PC-3 (cell line): ENCODE results near the gene AMIGO3. TPM values are rescaled to one million over a fixed set of nuclear protein-coding genes. Genes with fewer than 3 reads are reported as not detected.

Source experiments
- ATAC-seq: fragments of 200-7000 bp; cut with Tn5 transposase; 2 replicates; pipeline ENCODE4 v1.9.1; 2020; ENCODE audit warnings: mild to moderate bottlenecking, moderate library complexity
- BruUV-seq: library from RNA; stranded (reverse); fragments of 400-500 nt; replicated peaks from 2 replicates; lab custom pipeline; 2021; lab: Mats Ljungman, UMichigan
- CTCF ChIA-PET: fragments of 300-600 bp; sonication (Branson Sonifier 250); formaldehyde crosslinking; loops from one replicate; lab custom pipeline; 2022; ENCODE audit warnings: antibody characterized with exemption; lab: Charles Lee
- POLR2A ChIA-PET: fragments of 300-600 bp; sonication (Branson Sonifier 250); formaldehyde crosslinking; loops from one replicate; lab custom pipeline; 2022; ENCODE audit warnings: antibody characterized with exemption; ENCODE audit not compliant: unreplicated experiment; lab: Charles Lee
- DNase-seq: peaks from one replicate; pipeline ENCODE4 v3.0.0-alpha.2; 2015
- H2AFZ ChIP-seq: fragments of 300-600 bp; sonication (generic); 2 replicates; pipeline ENCODE4 v1.6.0; 2016; ENCODE audit warnings: antibody characterized with exemption, low read length
- H3F3A ChIP-seq: fragments of 300-600 bp; sonication (generic); one replicate; pipeline ENCODE4 v1.6.0; 2017; ENCODE audit warnings: antibody characterized with exemption, low read length, control low read depth, mild to moderate bottlenecking; ENCODE audit not compliant: unreplicated experiment
- H3K27ac ChIP-seq: fragments of 300-600 bp; sonication (generic); 2 replicates; pipeline ENCODE4 v1.5.1; 2016; ENCODE audit warnings: mild to moderate bottlenecking, low read length
- H3K27me3 ChIP-seq: fragments of 300-600 bp; sonication (generic); 2 replicates; pipeline ENCODE4 v1.6.1; 2016; ENCODE audit warnings: low read length, mixed read lengths
- H3K36me3 ChIP-seq: fragments of 300-600 bp; sonication (generic); 2 replicates; pipeline ENCODE4 v1.6.1; 2016; ENCODE audit warnings: low read depth, mixed run types, low read length, mixed read lengths
- H3K4me1 ChIP-seq: fragments of 300-600 bp; sonication (generic); 2 replicates; pipeline ENCODE4 v1.5.1; 2016; ENCODE audit warnings: low read length; ENCODE audit not compliant: insufficient read depth
- H3K4me2 ChIP-seq: fragments of 300-600 bp; sonication (generic); 2 replicates; pipeline ENCODE4 v1.6.0; 2016; ENCODE audit warnings: low read length
- H3K4me3 ChIP-seq: fragments of 300-600 bp; sonication (generic); 2 replicates; pipeline ENCODE4 v1.5.1; 2016; ENCODE audit warnings: mild to moderate bottlenecking, low read length, mixed read lengths
- H3K79me2 ChIP-seq: fragments of 300-600 bp; sonication (generic); 2 replicates; pipeline ENCODE4 v1.6.1; 2017; ENCODE audit warnings: low read length, mixed read lengths
- H3K9ac ChIP-seq: fragments of 300-600 bp; sonication (generic); 2 replicates; pipeline ENCODE4 v1.6.0; 2016; ENCODE audit warnings: mild to moderate bottlenecking, low read length
- H3K9me2 ChIP-seq: fragments of 300-600 bp; sonication (generic); replicated peaks from 2 replicates; pipeline ENCODE4 v1.6.1; 2016; ENCODE audit warnings: mixed run types, low read length, mixed read lengths
- H3K9me3 ChIP-seq: fragments of 300-600 bp; sonication (generic); 2 replicates; pipeline ENCODE4 v1.6.1; 2016; ENCODE audit warnings: low read length, mixed read lengths
- H4K20me1 ChIP-seq: fragments of 300-600 bp; sonication (generic); 2 replicates; pipeline ENCODE4 v1.6.1; 2016; ENCODE audit warnings: low read length, mixed read lengths
- EZH2 ChIP-seq: fragments of 300-600 bp; sonication (generic); IDR thresholded peaks from one replicate; pipeline ENCODE4 v1.6.1; 2017; ENCODE audit warnings: antibody characterized with exemption, mild to moderate bottlenecking, low read length; ENCODE audit not compliant: unreplicated experiment
- EZH2phosphoT487 ChIP-seq: fragments of 300-600 bp; sonication (generic); IDR thresholded peaks from 2 replicates; pipeline ENCODE4 v1.6.1; 2018; ENCODE audit warnings: mild to moderate bottlenecking, antibody characterized with exemption, low read length, borderline replicate concordance
- intact Hi-C: fragments of 100-400 bp; cut with micrococcal nuclease; formaldehyde crosslinking; loops from 2 replicates; pipeline ENCODE4 v1.9.0; 2023
- total RNA-seq: library from RNA; depleted of rRNA; stranded (reverse); fragments of >200 nt; gene quantifications from 2 replicates; pipeline ENCODE4 v1.2.3, GENCODE V29; 2014
- TF ChIP-seq, protein P1 (sequence below): fragments of 300-600 bp; sonication (generic); conservative IDR thresholded peaks from 2 replicates; pipeline ENCODE4 v1.5.1; 2017; ENCODE audit warnings: antibody characterized with exemption, low read depth, mild to moderate bottlenecking, low read length

Gene AMIGO3
- total RNA-seq, 1 experiment from 2014 or later = 1.8 TPM

DNA sequence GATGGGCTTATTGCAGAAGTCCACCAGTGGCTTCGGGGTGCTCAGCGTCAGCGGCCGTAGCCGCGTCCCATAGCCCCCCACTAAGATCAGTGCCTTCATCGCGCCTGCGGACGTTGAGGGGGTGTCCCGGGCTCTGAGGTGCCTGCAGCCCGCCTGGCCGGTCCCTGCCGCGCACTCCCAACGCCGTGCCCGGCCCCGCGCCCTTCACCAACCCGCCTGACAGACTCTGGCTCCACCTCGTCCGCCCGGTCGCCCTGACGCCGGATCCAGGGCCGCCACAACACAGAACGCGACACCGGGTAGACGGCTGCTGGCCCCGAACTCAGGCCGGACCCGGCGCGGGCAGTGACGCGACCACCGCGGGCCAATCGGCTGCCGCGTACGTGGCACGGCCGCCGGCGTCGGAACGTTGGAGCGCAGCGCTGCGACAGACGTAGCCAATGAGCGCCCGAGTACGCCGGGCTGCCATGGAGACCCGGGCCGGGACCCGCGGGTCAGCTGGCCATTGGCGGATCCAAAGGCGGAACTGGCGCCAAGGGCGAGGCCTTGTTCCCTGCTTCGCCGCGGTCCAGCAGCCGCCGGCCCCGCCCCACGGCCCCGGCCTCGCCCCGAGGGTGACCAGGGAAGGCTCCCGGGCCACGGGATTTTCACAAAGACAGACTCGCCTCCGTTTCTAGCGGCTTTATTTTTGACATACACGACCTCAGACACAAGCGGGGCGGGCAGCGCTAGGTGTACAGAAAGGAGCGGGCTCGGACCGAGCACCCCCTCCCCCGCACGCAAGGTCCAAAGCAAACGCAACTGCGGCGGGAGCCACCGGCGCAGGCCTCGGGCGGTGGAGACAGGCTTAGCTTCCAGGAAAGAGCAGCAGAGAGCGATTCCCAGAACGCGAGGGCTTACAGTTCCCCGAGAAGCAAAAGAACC, 4.4 kb upstream of the AMIGO3 start, which contains the start of gene GMPPB:
Gene GMPPB, minus strand, starts transcription at position 324 of the 924 bp plus-strand sequence. Its CDS starts 225 bp downstream, at position 99.
- ATAC-seq = peak; percentile 78
- Histone ChIP-seq H3K4me1 (peaks cover 20% of the 10 kb centered on the region), H2AFZ (peak within 1 kb of the TSS; percentile 85), H4K20me1 (no peaks in the 10 kb centered on the region), H3K79me2 (peaks cover 17% of the 10 kb centered on the region), H3K4me3 (peak within 1 kb of the TSS; percentile 98), H3K36me3 (peaks cover 20% of the 10 kb centered on the region), H3K4me2 (peak within 1 kb of the TSS; percentile 96), H3K9me2 (no peaks in the 10 kb centered on the region), H3F3A (no peaks in the 10 kb centered on the region), H3K27me3 (no peaks in the 10 kb centered on the region), H3K27ac (peak within 1 kb of the TSS; percentile 79), H3K9me3 (no peaks in the 10 kb centered on the region), H3K9ac (peak within 1 kb of the TSS; percentile 98)
- peak; percentile 99 for DNase-seq
- POLR2A ChIA-PET = interaction anchor here (0.6 to 0.7 kb wide), 2 partner anchors 31 to 377 kb away, joined by 3 to 4 read pairs; no protein-coding TSS in a partner anchor
- intact Hi-C loops = loop anchor here (1.0 kb wide), 2 partner anchors 62 to 176 kb away; partner anchors contain the start of gene IP6K1
- no TSS peak for BruUV-seq
- TF ChIP-seq, protein P1, sequence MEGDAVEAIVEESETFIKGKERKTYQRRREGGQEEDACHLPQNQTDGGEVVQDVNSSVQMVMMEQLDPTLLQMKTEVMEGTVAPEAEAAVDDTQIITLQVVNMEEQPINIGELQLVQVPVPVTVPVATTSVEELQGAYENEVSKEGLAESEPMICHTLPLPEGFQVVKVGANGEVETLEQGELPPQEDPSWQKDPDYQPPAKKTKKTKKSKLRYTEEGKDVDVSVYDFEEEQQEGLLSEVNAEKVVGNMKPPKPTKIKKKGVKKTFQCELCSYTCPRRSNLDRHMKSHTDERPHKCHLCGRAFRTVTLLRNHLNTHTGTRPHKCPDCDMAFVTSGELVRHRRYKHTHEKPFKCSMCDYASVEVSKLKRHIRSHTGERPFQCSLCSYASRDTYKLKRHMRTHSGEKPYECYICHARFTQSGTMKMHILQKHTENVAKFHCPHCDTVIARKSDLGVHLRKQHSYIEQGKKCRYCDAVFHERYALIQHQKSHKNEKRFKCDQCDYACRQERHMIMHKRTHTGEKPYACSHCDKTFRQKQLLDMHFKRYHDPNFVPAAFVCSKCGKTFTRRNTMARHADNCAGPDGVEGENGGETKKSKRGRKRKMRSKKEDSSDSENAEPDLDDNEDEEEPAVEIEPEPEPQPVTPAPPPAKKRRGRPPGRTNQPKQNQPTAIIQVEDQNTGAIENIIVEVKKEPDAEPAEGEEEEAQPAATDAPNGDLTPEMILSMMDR = no peak
- TF ChIP-seq EZH2phosphoT487 (no peak), EZH2 (no peak)
- CTCF ChIA-PET = interaction anchor here (0.8 kb wide), 1 partner anchor 47 kb away, joined by 3 read pairs; no protein-coding TSS in a partner anchor

DNA sequence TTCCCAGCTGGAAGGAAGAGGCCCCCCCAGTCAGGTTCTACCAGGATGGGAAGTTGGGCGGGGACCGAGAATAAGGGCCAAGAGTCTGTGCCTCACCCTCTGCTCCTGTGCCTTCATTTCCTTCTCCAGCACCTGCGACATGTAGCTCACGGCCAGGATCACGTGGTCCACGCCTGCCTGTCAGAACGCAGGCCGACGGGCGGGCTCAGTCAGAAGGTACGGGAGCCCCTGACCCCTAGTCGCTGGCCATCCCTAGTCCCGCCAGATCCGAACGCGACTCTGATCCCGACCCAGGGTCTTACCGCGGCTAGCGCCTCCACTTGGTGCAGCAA, 3.8 kb upstream of the AMIGO3 start:
- POLR2A ChIA-PET = interaction anchor here (0.6 to 0.7 kb wide), 3 partner anchors 31 to 97 kb away, joined by 4 to 5 read pairs (median 4); no protein-coding TSS in a partner anchor
- Histone ChIP-seq H3K9me3 (no peaks in the 10 kb centered on the region), H3F3A (no peaks in the 10 kb centered on the region), H3K27ac (peak overlapping the region; percentile 65), H3K4me2 (peak overlapping the region; percentile 96), H3K27me3 (no peaks in the 10 kb centered on the region), H3K9me2 (no peaks in the 10 kb centered on the region), H2AFZ (peak overlapping the region; percentile 79), H3K4me1 (peaks cover 20% of the 10 kb centered on the region), H3K9ac (peak overlapping the region; percentile 98), H3K79me2 (peaks cover 17% of the 10 kb centered on the region), H4K20me1 (no peaks in the 10 kb centered on the region), H3K36me3 (peaks cover 20% of the 10 kb centered on the region), H3K4me3 (peak overlapping the region; percentile 98)
- TSS peak; percentile 38 for BruUV-seq
- TF ChIP-seq, protein P1 = no peak
- TF ChIP-seq EZH2 (no peak), EZH2phosphoT487 (no peak)
- intact Hi-C loops = loop anchor here (1.0 kb wide), 1 partner anchor 177 kb away; no protein-coding TSS in a partner anchor
- ATAC-seq (peak; percentile 9), DNase-seq (peak; percentile 53)
- CTCF ChIA-PET = interaction anchor here (0.8 kb wide), 1 partner anchor 48 kb away, joined by 3 read pairs; no protein-coding TSS in a partner anchor
